HepG2 (cell line): Measurements from ENCODE around the gene ESPNL. TPM values are rescaled to one million over a fixed set of nuclear protein-coding genes. Genes with fewer than 3 reads are reported as not detected.

Experiments used
- ATF6 ChIP-seq: sonication (generic); formaldehyde crosslinking; conservative IDR thresholded peaks from 2 replicates; pipeline ENCODE4 v1.4.0; 2020; ENCODE audit warnings: missing genetic modification reagents
- CREB1 ChIP-seq, 2 experiments: fragments of 450-650 bp in 1 of 2; IDR thresholded peaks; 2 replicates each; pipeline ENCODE4 v1.6.1; 2016 to 2017; ENCODE audit warnings: control low read depth in 1 of 2, mild to moderate bottlenecking in 1 of 2, missing compliant biosample characterization in 1 of 2, missing genetic modification characterization in 1 of 2
- E2F2 ChIP-seq: sonication (generic); formaldehyde crosslinking; IDR thresholded peaks from 2 replicates; pipeline ENCODE4 v1.4.0; 2020; ENCODE audit warnings: missing genetic modification reagents, borderline replicate concordance
- FOSL2 ChIP-seq: sonication (generic); formaldehyde crosslinking; IDR thresholded peaks from 2 replicates; pipeline ENCODE4 v1.4.0; 2020; ENCODE audit warnings: missing genetic modification reagents
- KDM6A ChIP-seq: IDR thresholded peaks from 2 replicates; pipeline ENCODE4 v1.6.1; 2016; ENCODE audit warnings: low read depth
- MEIS1 ChIP-seq: sonication (generic); formaldehyde crosslinking; IDR thresholded peaks from 2 replicates; pipeline ENCODE4 v1.9.0; 2021; ENCODE audit warnings: mild to moderate bottlenecking, missing genetic modification reagents, moderate library complexity, borderline replicate concordance
- MXD1 ChIP-seq: sonication (generic); formaldehyde crosslinking; IDR thresholded peaks from 2 replicates; pipeline ENCODE4 v1.4.0; 2020; ENCODE audit warnings: mild to moderate bottlenecking, missing genetic modification reagents
- PHF20 ChIP-seq: sonication (generic); formaldehyde crosslinking; IDR thresholded peaks from 2 replicates; pipeline ENCODE4 v1.5.0; 2020; ENCODE audit warnings: mild to moderate bottlenecking, missing genetic modification reagents
- POLR2A ChIP-seq, 2 experiments: IDR thresholded peaks; 2 replicates each; pipeline ENCODE4 v1.6.1; 2011; ENCODE audit warnings: low read depth in 2 of 2, low read length in 2 of 2, mild to moderate bottlenecking in 1 of 2, moderate library complexity in 1 of 2; ENCODE audit not compliant: insufficient read depth in 1 of 2
- ZNF772 ChIP-seq: sonication (generic); formaldehyde crosslinking; IDR thresholded peaks from 2 replicates; pipeline ENCODE4 v1.5.0; 2020; ENCODE audit warnings: mild to moderate bottlenecking, missing genetic modification reagents
- ZNF781 ChIP-seq: sonication (generic); formaldehyde crosslinking; IDR thresholded peaks from 2 replicates; pipeline ENCODE4 v1.5.1; 2020; ENCODE audit warnings: borderline replicate concordance, mild to moderate bottlenecking, missing genetic modification reagents; ENCODE audit errors: not compliant biosample characterization
- polyA plus RNA-seq, 8 experiments: library from polyadenylated mRNA; depleted of rRNA in 3 of 8; stranded (reverse) in 7 of 8; unstranded in 1 of 8; fragments of >200 nt; fragmentation: Illumina TruSeq in 4 of 8; extraction: Trizol in 4 of 8; gene quantifications; 2 replicates each; pipeline versions ENCODE4 v1.2.1 to v1.2.3, GENCODE V29; 2011 to 2016; ENCODE audit warnings: low read depth in 4 of 8, missing spikeins in 1 of 8, mixed read lengths in 1 of 8; ENCODE audit not compliant: insufficient read depth in 1 of 8
- total RNA-seq, 5 experiments: library from RNA; depleted of rRNA; stranded (reverse); fragments of >200 nt; fragmentation: Illumina TruSeq; extraction: Trizol; gene quantifications; 2 replicates each; pipeline ENCODE4 v1.2.3, GENCODE V29; 2016; ENCODE audit warnings: low read depth in 1 of 5
- TF ChIP-seq, protein P1 (sequence below): sonication (generic); formaldehyde crosslinking; IDR thresholded peaks from 2 replicates; pipeline ENCODE4 v1.5.1; 2020; ENCODE audit warnings: mild to moderate bottlenecking, missing genetic modification reagents, moderate library complexity
- TF ChIP-seq, protein P2 (sequence below): IDR thresholded peaks from 2 replicates; pipeline ENCODE4 v1.6.1; 2012; ENCODE audit warnings: inconsistent platforms
- TF ChIP-seq, protein P3 (sequence below): sonication (generic); formaldehyde crosslinking; IDR thresholded peaks from 2 replicates; pipeline ENCODE4 v1.8.0; 2022; ENCODE audit warnings: mild to moderate bottlenecking, missing genetic modification reagents, borderline replicate concordance

Gene ESPNL
- total and polyA plus RNA-seq, 2 of the 13 experiments (the other 11 are each of a cell fraction or from before 2014, with no cell fraction given): 0.45 to 0.80 TPM

DNA sequence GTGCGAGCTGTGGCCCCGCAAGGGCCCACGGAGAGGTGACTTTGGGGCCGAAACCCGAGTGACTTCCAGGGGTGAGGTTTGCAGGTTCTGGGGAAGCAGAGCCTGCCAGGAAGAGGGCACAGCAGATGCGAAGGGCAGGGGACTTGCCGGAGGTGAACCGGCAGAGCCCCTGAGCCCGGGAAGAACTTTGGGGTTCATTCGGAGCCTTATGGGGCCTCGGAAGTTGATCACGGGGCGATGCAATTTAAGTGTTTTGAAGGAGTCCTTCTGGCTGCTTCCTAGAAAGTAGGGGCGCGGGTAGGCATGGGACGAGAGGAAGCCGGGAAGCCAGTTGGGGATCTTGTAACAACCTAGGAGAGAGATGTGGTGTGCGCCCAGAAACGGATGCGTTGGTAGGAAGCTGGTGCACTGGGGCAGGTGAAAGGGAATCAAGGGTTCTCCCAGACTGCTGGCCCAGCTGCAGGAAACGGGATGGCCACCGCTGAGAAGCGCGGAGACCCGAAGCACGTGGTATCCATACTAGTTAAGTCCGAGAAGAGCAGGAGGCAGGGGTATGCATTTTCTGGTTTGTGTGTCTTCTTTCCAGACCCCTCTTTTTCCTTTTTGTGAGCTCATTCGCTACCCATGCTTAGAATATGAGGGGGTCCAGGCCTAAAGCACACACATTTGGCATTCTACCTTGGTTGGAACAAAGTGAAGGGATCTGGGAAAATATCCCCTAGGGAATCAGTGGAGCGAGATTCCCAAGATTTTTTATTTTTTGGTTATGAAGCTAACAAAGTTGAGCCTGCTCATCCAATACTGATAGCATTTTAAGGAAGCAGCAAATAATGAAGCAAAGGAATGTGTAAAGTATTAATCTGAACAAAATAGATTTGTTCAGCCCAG, 38.6 kb upstream of the ESPNL start (continued):
- TF ChIP-seq, protein P1, sequence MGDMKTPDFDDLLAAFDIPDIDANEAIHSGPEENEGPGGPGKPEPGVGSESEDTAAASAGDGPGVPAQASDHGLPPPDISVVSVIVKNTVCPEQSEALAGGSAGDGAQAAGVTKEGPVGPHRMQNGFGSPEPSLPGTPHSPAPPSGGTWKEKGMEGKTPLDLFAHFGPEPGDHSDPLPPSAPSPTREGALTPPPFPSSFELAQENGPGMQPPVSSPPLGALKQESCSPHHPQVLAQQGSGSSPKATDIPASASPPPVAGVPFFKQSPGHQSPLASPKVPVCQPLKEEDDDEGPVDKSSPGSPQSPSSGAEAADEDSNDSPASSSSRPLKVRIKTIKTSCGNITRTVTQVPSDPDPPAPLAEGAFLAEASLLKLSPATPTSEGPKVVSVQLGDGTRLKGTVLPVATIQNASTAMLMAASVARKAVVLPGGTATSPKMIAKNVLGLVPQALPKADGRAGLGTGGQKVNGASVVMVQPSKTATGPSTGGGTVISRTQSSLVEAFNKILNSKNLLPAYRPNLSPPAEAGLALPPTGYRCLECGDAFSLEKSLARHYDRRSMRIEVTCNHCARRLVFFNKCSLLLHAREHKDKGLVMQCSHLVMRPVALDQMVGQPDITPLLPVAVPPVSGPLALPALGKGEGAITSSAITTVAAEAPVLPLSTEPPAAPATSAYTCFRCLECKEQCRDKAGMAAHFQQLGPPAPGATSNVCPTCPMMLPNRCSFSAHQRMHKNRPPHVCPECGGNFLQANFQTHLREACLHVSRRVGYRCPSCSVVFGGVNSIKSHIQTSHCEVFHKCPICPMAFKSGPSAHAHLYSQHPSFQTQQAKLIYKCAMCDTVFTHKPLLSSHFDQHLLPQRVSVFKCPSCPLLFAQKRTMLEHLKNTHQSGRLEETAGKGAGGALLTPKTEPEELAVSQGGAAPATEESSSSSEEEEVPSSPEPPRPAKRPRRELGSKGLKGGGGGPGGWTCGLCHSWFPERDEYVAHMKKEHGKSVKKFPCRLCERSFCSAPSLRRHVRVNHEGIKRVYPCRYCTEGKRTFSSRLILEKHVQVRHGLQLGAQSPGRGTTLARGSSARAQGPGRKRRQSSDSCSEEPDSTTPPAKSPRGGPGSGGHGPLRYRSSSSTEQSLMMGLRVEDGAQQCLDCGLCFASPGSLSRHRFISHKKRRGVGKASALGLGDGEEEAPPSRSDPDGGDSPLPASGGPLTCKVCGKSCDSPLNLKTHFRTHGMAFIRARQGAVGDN (CRISPR knock-in tag): peak; percentile 66
- peak in 1 of 2 experiments; percentile 30; a peak in 1 of 4 replicates for TF ChIP-seq POLR2A (IDR thresholded peaks at IDR 0.05; ENCODE audit: insufficient read depth in 1 of 2, low read depth in 2 of 2, low read length in 2 of 2)
- peak; percentile 53; the same call in 1 of the 2 replicates for TF ChIP-seq MEIS1 (CRISPR knock-in tag)
- TF ChIP-seq ZNF781 (CRISPR knock-in tag): peak; percentile 83
- no peak for TF ChIP-seq PHF20 (CRISPR knock-in tag)
- TF ChIP-seq, protein P2, sequence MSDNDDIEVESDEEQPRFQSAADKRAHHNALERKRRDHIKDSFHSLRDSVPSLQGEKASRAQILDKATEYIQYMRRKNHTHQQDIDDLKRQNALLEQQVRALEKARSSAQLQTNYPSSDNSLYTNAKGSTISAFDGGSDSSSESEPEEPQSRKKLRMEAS: peak; percentile 85
- TF ChIP-seq MXD1 (CRISPR knock-in tag): no peak
- TF ChIP-seq CREB1 (IDR thresholded peaks at IDR 0.05): no peak
- 0 out of 2 replicates have a peak, but pooled peaks have one; percentile 33 for TF ChIP-seq CREB1 (CRISPR knock-in tag; IDR thresholded peaks at IDR 0.05)
- TF ChIP-seq ZNF772: 0 out of 2 replicates have a peak, but pooled peaks have one; percentile 40
- 0 out of 2 replicates have a peak, but pooled peaks have one; percentile 26 for TF ChIP-seq FOSL2 (CRISPR knock-in tag)
- TF ChIP-seq KDM6A (CRISPR knock-in tag): no peak
- TF ChIP-seq, protein P3, sequence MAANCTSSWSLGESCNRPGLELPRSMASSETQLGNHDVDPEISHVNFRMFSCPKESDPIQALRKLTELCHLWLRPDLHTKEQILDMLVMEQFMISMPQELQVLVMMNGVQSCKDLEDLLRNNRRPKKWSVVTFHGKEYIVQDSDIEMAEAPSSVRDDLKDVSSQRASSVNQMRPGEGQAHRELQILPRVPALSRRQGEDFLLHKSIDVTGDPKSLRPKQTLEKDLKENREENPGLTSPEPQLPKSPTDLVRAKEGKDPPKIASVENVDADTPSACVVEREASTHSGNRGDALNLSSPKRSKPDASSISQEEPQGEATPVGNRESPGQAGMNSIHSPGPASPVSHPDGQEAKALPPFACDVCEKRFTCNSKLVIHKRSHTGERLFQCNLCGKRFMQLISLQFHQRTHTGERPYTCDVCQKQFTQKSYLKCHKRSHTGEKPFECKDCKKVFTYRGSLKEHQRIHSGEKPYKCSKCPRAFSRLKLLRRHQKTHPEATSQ (CRISPR knock-in tag): 0 out of 2 replicates have a peak, but pooled peaks have one; percentile 29
- TF ChIP-seq ATF6 (CRISPR knock-in tag): no peak
- peak; percentile 70; the same call in 1 of the 2 replicates for TF ChIP-seq E2F2 (CRISPR knock-in tag)
